Hematopoietic multipotent progenitor cell treated with erythropoietin and hydrocortisone succinate and interleukin-3 and kit ligand, for 17 days (in vitro differentiated cells): ENCODE results near the gene ERCC4.
"Not testable (repeated sequence)": the region's sequence is repeated elsewhere in the genome, so short reads cannot be mapped to it uniquely, and the experiment has no call there.

Experiments
- DNase-seq: peaks from one replicate; pipeline ENCODE4 v3.0.0-alpha.2; 2015; ENCODE audit warnings: low spot score

The ERCC4 gene

DNA sequence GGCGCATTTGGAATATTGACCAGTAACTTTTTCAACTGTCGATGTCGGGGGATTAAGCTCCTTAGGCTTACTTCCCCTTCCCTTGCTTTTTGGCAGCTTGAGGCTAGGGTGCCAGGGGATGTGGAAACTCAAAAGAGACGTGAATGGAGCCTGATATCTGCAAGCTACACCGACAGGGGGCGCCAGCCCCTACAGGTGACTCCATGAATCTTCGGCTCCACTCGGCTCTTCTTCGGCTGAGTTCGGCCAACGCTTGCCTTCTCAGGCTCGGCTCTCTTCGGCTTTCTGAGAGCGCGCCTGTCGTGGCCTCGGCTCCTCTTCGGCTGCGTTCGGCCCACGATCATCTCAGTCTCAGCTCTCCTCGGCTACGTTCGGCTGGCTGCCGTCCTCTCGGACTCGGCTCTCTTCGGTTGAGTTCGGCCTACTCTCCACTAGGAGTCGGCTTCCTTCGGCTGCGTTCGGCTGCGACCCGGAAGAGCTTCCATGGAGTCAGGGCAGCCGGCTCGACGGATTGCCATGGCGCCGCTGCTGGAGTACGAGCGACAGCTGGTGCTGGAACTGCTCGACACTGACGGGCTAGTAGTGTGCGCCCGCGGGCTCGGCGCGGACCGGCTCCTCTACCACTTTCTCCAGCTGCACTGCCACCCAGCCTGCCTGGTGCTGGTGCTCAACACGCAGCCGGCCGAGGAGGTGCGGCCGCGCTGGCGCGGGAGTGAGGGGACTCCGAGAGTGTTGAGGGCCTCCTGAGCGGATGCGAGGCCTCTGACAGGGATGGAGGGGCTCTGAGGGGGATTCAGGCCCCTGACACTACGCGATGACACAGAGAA is at the start of gene ERCC4:
TSS of gene ERCC4 (plus strand) at position 472 of the 827 bp plus-strand sequence. CDS start at position 484, 12 bp downstream.
- DNase-seq: peak; percentile 99

DNA sequence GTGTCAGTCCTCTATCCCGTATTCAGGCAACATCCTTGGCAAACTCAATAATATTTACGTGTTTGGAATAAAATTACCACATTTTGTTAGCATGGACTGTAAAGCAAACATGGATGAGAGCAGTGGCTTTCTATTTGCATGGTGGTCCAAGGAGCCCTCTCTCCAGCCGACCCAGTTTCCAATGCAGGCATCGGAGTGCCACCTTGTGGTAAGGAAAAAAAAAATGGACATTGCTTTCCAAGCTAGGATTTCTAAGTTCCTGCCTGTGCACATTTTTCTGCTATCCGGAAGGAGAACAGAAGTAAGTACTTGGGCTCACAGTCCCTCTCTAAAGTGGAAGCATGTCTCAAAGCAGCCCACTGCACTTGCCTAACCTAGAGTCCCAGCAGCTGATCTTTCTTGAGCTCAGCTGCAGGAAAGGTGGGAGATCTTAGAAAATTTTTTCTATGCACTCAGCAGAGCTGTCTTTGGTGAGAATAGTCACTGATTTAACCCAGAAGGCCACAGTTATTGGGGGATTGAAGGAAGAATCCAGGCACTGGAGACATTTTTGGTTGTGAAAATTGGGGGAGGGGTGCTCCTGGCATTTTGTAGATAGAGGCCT is 46.0 kb upstream of the ERCC4 start:
- no peak for DNase-seq

DNA sequence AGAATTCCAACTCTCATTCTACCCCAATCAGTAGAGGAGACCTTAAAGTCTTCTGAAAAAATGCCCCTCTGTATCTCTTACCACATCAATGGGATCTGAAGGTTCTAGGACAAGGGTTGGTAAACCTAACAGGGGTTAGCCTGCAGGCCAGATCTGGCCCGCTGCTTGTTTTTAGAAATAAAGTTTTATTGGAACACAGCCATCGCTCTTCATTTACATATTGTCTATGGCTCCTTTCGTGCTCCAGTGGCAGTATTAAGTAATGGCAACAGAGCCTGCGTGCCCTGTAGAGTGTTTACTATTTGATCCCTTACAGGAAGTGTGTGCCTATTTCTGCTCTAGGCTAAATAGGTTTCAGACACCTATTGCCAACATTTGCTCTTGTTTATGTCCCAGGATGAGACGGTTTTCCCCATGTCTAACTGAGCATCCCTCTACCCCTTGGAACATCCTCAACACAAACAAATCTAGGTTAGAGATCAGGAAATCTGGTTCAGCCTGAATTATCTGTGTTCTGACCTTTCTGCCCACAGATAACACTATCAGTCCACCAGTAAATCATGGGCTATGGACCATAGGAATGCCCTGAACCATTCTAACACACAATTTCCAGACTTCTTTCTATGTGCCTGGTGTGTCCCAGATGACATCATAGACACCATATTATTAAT is 44.2 kb upstream of the ERCC4 start:
- no peak for DNase-seq

DNA sequence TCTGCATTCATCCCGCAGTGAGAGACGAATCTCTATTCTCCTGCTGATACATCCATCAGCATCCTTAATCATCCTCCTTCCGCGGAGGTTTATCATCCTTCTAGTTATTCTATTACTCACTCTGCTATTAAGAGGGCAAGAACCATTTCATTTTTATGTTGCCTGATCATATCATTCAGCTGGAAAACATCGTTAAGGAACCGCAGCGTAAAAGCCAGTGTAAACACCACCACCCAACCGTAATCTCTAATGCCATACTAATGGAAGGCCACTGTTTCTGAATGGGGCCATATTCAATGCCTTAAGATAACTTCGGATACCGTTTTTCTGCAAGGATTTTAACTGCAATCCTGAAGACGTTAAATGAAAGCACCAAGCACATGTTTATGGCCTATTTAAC is 36.7 kb upstream of the ERCC4 start:
- no peak for DNase-seq

DNA sequence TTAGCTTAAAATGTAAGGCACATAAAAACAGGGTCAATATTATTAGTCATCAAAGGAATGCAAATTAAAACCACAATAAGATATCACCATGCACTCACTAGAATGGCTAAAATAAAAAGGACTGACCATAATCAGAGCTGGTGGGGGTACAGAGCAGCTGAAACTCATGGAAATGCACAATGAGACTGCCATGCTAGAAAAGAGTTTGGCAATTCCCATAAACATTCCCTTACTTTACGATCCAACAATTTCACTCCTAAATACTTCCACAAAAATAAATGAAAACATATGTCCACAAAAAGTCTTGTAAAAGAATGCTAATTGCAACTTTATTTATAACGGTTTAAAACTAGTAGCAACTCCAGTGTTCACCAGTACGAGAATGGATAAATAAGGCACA is 36.1 kb upstream of the ERCC4 start:
- DNase-seq: no peak

DNA sequence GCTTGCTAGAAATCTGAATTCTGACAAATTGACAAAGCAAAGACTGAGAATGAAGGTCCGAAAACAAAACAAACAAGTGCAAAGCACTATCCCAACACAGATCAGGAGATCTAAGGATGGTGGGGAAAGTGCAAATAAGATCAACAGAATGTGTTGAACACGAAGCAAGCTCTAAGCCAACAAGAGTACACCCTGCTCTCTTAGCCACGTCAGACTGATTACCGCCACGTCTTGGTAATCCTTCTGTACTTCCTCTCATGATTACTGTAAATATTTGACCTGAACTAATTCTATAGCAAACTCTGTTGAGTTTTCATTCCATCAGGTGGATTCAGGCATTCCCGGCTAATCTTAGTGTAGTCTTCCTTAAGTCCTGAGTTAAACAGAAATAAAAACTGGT is 34.3 kb upstream of the ERCC4 start:
- no peak for DNase-seq

DNA sequence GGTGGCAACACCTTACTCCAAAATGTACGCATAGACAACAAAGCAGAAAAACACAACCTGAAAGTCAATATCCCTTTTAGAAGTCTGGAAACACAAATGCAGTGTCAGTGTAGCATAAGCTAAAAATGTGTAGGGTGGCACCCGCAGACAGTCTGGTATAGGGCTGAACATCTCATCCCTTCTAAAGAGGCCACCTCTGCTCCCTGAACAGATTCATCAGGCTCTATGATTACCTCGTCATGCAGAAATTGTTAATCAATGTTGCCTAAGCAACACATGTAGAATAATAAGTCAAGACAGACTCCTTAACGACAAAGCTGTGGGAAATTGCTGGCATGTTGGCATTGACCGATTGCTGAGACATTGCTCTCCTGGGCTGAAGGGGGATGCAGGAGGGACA is 33.3 kb upstream of the ERCC4 start:
- DNase-seq: no peak

DNA sequence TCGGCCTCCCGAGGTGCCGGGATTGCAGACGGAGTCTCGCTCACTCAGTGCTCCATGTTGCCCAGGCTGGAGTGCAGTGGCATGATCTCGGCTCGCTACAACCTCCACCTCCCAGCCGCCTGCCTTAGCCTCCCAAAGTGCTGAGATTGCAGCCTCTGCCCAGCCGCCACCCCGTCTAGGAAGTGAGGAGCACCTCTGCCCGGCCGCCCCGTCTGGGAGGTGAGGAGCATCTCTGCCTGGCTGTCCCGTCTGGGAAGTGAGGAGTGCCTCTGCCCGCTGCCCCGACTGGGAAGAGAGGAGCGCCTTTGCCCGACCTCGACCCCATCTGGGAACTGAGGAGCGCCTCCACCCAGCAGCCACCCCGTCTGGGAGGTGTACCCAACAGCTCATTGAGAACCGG is 30.6 kb upstream of the ERCC4 start:
- DNase-seq: not testable (repeated sequence)

DNA sequence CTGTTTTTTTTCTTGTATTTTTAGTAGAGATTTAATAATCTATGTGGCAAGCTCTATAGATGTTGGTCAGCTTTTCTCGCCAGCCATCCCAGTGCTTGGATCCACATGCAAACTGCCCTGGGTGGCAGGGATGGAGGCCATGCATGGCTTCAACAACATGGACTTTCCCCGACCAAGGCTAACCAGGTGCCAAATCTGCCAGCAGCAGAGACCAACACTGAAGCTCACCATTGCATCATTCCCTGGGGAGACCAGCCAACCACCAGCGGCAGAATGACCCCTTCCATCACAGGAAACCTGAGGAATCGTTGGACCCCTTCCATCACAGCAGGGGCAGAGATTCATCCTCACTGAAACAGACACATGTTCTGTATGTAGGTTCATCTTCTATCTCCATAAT is 27.7 kb upstream of the ERCC4 start:
- DNase-seq: no peak

DNA sequence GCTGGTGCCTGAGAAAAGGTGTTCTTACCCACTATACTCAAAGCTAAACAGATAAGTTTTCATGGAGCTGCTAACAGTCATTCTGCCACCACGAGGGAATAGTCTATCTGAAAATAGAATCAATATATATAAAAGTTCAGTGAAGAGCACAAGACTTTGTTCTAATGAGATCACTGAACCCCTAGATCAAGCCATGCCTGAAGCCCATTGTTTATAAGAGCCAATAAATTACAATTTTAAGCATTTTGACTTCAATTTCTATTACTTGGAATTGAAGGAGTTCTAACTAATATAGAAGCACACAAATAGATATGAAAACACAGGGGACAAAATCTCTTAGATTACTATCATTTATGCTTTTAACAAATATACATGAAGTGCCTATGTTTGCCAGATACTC is 24.4 kb upstream of the ERCC4 start:
- DNase-seq: no peak

DNA sequence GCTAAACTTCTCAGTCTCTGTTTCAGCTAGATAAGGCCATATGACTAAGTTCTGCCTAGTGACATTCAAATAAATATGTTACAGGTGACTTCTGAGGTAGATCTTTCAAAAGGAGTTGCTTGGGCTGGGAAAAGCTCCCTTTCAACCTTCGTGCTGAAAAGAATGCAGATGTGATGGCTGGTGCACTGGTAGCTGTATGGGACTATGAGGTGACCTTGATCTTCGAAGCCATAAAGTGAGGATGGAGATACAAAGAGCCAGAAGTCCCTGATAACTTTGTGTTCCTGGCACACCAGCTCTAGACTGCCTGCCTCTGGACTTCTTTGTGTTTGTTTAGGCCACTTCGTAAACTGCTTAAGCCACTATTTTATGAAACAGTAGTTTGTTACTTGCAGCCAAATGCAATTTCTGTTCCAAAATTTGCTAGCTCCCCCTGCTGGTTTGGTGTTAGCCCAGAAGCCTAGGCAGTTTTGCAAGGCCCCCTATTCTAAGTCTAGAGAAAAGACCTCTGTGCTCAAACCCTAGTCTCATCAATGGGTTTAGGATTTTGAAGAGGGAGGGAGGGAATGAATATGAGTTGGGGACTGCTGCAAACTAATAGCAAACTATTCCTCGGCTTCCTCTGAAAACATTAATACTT is 23.3 kb upstream of the ERCC4 start:
- no peak for DNase-seq

DNA sequence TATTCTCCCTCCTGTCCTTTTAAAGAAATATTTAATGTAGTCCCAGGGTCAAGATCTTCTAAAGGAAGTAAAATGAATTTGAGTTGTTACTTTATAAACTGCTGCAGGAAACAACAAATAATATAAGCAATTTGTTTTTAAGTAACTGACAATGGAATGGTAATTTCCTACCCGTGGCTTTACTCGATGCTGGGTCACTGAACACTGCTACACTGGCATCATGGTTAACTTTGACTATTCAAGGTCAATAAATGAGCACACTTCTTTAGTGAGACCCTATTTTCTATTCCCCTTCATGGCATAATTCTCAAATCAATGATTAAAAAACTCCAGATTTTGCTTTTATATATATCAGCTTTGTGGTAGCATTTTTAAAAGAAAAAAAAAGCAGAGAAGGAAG is 22.1 kb upstream of the ERCC4 start:
- no peak for DNase-seq

DNA sequence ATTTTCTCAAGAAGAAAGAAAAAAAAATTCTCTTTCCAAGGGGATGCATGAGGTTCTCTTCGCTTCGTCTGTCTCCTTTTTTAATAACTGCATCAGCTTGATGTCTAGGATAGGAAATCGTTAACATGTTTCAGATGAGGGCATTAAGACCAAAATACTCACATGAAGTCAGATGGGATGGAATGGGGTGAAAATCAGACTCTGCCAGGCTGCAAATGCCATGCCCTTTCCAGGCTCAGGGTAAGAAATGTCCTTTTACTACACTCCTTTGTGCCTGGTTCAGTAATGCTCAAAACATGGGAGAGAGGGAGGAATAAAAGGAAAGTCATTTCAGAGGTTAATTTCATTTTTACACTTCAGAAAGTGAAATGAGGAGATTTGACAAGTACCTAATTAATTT is 21.7 kb upstream of the ERCC4 start:
- no peak for DNase-seq

DNA sequence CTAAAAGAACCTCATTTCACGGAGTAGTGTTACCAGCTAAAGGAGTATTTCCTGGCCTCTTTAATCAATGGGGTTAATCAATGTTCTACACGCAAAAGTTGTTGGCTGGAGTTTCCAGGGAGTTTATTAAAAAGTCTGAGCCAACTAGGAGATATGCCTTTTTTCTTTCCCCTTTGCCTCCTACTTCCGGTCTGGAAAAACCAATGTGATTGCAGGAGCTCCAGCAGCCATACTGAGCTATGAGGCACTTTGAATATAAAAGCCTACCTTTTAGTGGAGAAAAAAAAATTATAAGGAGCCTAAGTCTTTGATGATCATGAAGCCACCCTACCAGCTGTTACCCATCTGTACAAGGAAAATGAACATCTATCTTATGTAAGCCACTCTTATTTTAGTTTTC is 17.9 kb upstream of the ERCC4 start:
- no peak for DNase-seq

DNA sequence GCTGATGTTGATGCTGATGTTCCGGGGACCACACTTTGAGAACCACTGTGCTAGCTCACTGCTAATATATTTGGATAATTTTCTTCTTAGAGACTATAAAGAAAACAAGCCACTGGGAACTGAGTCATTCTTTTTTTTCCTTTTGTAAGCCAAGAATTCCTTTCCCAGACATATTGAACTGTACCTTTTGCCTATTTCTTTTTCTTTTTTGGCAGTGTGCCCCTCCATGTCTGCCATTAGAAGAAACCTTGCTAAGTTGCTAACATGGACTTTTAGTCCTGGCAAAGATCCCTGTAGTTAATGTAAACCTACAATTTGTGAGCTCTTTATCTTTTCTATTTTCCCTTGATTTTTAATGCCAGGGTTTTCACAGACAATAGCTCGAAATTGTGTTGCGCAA is 17.3 kb upstream of the ERCC4 start:
- DNase-seq: no peak

DNA sequence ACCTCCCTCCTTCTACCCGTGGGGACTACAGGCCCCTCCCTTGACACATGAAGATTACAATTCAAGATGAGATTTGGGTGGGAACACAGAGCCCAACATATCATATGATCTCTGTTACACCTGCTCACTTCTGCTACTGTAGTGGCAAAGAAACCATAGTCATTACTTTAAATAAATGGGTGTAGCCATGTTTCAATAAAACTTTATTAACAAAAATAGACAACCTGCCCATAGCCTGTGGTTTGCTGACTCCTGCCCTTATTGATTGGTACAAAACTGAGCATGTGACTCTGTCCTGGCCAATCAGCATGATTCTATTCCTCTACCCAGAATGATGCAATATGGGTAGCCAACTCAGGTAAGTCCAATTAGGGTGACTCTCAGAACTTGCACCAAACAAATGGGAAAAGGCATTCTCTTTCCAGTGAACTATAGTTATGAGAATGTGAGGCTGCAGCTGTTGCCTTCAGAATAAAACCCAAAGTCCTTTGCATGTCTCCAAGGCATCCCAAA is 15.7 kb upstream of the ERCC4 start:
- DNase-seq: no peak

DNA sequence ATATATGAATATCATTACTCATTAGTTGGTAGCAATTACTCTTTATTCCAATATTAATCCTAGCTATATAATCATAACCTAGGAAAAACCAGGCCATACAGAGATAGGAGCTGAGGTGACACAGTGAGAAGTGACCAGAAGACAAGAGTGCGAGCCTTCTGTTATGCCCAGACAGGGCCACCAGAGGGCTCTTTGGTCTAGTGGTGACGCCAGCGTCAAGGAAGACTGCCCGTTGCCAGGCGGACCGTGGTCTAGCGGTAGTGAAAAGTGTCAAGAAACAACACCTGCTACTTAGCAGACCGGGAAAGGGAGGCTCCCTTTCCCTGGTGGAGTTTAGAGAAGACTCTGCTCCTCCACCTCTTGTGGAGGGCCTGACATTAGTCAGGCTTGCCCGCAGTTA is 15.1 kb upstream of the ERCC4 start:
- not testable (repeated sequence) for DNase-seq

DNA sequence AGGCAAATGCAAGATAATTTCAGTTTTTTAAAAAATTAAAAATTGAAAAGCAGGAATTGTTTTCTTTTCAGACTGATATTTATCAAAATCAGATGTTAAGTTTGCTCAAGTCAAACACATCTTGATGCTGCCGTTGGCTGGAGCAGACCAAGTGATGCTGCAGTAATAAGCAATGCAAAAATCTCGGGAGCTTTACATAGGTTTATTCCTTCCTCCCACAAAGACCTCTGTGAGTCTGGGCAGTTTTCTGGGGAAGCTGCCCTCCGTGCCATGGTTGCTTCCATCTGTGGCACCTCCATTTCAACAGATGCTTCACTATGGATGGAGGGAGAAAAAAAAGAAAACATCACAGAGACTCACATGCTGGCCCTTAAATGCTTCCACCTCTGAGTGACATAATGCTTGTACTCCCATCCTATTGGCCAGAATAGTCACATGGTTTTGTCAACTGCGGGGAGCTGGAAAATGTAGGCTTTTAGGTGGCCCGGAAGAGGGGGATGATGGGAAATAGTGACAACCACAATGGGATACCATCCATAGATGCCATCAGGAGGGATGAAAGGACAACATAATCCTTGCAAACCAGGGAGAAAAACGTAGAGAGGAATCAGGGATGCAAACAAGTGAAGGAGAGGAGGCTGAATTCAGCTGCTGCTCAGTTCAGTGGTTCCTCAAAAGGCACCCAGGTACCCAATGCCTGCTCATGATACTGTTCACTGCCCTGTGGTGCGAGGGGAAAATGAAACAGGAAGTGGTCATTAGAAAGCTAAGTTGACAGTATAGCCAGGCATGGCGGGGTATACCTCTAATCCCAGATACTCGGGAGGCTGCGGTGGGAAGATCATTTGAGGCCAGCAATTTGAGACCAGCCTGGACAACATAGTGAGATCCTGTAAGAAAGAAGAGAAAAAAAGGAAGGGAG is 13.5 kb upstream of the ERCC4 start:
- DNase-seq: no peak

DNA sequence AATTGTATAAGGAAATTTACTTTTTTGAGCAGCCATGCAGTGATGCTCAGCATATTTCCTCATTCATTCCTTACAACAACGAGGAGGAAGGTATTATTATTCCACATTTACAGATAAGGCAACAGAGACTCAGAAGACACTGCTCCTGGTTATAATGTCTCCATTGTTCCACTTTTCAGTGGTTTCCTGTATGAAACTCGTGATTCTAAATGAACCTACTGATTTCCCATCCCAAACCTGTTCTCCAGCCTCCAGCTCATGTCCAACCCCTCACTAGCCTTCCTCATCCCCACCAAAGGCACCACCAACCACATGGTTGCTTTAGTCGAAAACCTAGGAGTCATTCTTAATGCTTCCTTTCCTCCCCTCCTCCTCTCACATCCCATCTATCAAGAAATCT is 12.5 kb upstream of the ERCC4 start:
- DNase-seq: no peak

DNA sequence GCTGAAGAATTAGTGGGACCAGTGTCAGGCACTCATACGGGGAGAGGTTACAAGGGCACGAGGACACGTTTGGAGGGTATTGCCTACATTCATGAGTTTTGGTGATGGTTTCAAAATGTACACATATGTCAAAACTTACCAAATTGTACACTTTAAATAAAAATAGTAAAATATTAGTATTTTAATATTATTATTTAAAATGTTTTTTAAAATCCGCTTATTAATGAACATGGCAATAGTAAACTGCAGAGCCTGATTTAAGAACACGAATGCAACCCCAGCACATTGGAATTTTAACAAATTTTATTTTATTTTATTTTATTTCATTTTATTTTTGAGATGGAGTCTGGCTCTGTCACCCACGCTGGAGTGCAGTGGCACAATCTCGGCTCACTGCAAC is 10.9 kb upstream of the ERCC4 start:
- no peak for DNase-seq

DNA sequence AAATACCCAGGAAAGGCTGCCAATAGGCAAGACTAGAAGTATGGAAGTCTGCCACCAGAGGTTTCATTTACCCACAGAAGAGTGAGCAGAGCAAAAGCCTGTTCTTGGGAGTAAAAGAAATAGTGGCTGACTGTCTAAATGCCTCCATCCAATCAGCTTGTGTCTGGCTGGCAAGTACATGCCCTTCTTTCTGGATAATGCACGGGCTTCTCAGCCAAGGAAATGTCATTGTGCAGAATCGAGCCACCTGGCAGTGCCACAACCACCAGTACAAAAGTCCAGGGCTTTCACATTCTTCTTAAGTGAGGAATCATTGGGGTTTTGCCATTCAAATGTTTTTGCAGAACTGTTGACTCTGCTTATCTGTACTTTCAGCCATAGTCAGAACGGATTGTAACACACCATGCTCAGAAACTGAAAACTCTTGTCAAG is 10.1 kb upstream of the ERCC4 start:
- DNase-seq: no peak
